ENCODE data around the gene MKRN2OS.
"Not testable (repeated sequence)": the region's sequence is repeated elsewhere in the genome, so short reads cannot be mapped to it uniquely, and the experiment has no call there.

The MKRN2OS gene

GRCh38 chr3:12561397-12561796, 16.1 kb upstream of the MKRN2OS start:
- no peak for DNase-seq (ENCODE audit: low read depth)

GRCh38 chr3:12560505-12561190, 15.3 kb upstream of the MKRN2OS start:
- no peak for DNase-seq (ENCODE audit: low read depth)

- no peak for DNase-seq (ENCODE audit: low read depth)
Observed at GRCh38 chr3:12559520-12559919, 14.2 kb upstream of the MKRN2OS start.

- no peak for DNase-seq (ENCODE audit: low read depth)
Observed at GRCh38 chr3:12558706-12559105, 13.4 kb upstream of the MKRN2OS start.

GRCh38 chr3:12557473-12558100, 12.3 kb upstream of the MKRN2OS start:
- DNase-seq (ENCODE audit: low read depth) = no peak

GRCh38 chr3:12556690-12557472, 11.6 kb upstream of the MKRN2OS start, which contains the start of gene MKRN2:
Gene MKRN2, plus strand, starts transcription at chr3:12557087. Its CDS starts 64 bp downstream, at chr3:12557151.
- DNase-seq (ENCODE audit: low read depth) = peak; percentile 73

- DNase-seq (ENCODE audit: low read depth) = no peak
Observed at GRCh38 chr3:12556314-12556689, 11.0 kb upstream of the MKRN2OS start.

- no peak for DNase-seq (ENCODE audit: low read depth)
Observed at GRCh38 chr3:12553921-12554391, 8.7 kb upstream of the MKRN2OS start.

GRCh38 chr3:12549971-12550760, 4.9 kb upstream of the MKRN2OS start:
- DNase-seq (ENCODE audit: low read depth) = no peak

- no peak for DNase-seq (ENCODE audit: low read depth)
Observed at GRCh38 chr3:12544652-12545472, 437 bp downstream of the MKRN2OS start.

GRCh38 chr3:12543497-12543896, 1.8 kb downstream of the MKRN2OS start:
- not testable (repeated sequence) for DNase-seq (ENCODE audit: low read depth)

GRCh38 chr3:12541625-12542024, 3.7 kb downstream of the MKRN2OS start:
- no peak for DNase-seq (ENCODE audit: low read depth)

GRCh38 chr3:12536423-12536822, 8.9 kb downstream of the MKRN2OS start:
- no peak for DNase-seq (ENCODE audit: low read depth)

- no peak for DNase-seq (ENCODE audit: low read depth)
Observed at GRCh38 chr3:12532182-12532581, 13.1 kb downstream of the MKRN2OS start.

- DNase-seq (ENCODE audit: low read depth) = no peak
Observed at GRCh38 chr3:12527757-12528143, 17.5 kb downstream of the MKRN2OS start.

GRCh38 chr3:12522721-12523120, 22.6 kb downstream of the MKRN2OS start:
- DNase-seq (ENCODE audit: low read depth) = no peak

GRCh38 chr3:12521010-12521409, 24.3 kb downstream of the MKRN2OS start:
- DNase-seq (ENCODE audit: low read depth) = no peak

- DNase-seq (ENCODE audit: low read depth) = no peak
Observed at GRCh38 chr3:12518261-12519028, 26.9 kb downstream of the MKRN2OS start.

GRCh38 chr3:12516873-12517272, 28.4 kb downstream of the MKRN2OS start:
- no peak for DNase-seq (ENCODE audit: low read depth)

- no peak for DNase-seq (ENCODE audit: low read depth)
Observed at GRCh38 chr3:12515631-12516030, 29.7 kb downstream of the MKRN2OS start.
